Muscle layer of duodenum (tissue), 2 donors: Measurements from ENCODE around the gene MORN1.
A peak's percentile ranks its signal among the peaks of the same experiment; 100 is the strongest.

ENCODE experiments used
- H3K27ac ChIP-seq: one replicate; pipeline ENCODE4 v1.7.0; 2013; ENCODE audit warnings: mild to moderate bottlenecking, low read length
- H3K27me3 ChIP-seq: one replicate; pipeline ENCODE4 v1.7.0; 2013; ENCODE audit warnings: low read depth, mild to moderate bottlenecking, control low read depth, low read length
- H3K36me3 ChIP-seq, 2 donors: one replicate each; pipeline ENCODE4 v1.7.0; 2013; ENCODE audit warnings: low read length in 2 of 2, control low read depth in 1 of 2, mild to moderate bottlenecking in 1 of 2; ENCODE audit not compliant: insufficient read depth in 2 of 2, control insufficient read depth in 1 of 2
- H3K4me1 ChIP-seq, 2 donors: one replicate each; pipeline ENCODE4 v1.7.0; 2013; ENCODE audit warnings: low read length in 2 of 2, mild to moderate bottlenecking in 2 of 2, control low read depth in 1 of 2, moderate library complexity in 1 of 2; ENCODE audit not compliant: insufficient read depth in 2 of 2, control insufficient read depth in 1 of 2
- H3K4me3 ChIP-seq, 2 donors: one replicate each; pipeline ENCODE4 v1.7.0; 2013; ENCODE audit warnings: low read length in 2 of 2, low read depth in 1 of 2, mild to moderate bottlenecking in 1 of 2
- H3K9me3 ChIP-seq, 2 donors: one replicate each; pipeline ENCODE4 v1.7.0; 2013; ENCODE audit warnings: low read length in 2 of 2, control low read depth in 1 of 2, mild to moderate bottlenecking in 1 of 2; ENCODE audit not compliant: control insufficient read depth in 1 of 2
- donor health status: healthy.

The MORN1 gene

GRCh38 chr1:2324553-2325366, 66.6 kb downstream of the MORN1 start:
- Histone ChIP-seq H3K9me3 (no peaks in the 10 kb centered on the region), H3K27me3 (no peaks in the 10 kb centered on the region), H3K36me3 (no peaks in the 10 kb centered on the region), H3K27ac (no peak overlapping the region), H3K4me3 (no peak overlapping the region), H3K4me1 (peaks cover 0 to 37% of the 10 kb centered on the region in 2 donors)

- H3K9me3 ChIP-seq: no peaks in the 10 kb centered on the region
- no peaks in the 10 kb centered on the region for H3K27me3 ChIP-seq
- H3K4me1 ChIP-seq: peaks cover 0 to 43% of the 10 kb centered on the region in 2 donors
- no peak overlapping the region for H3K27ac ChIP-seq
- H3K36me3 ChIP-seq: no peaks in the 10 kb centered on the region
- H3K4me3 ChIP-seq: no peak overlapping the region
Observed at GRCh38 chr1:2323451-2323974, 67.8 kb downstream of the MORN1 start.

- no peaks in the 10 kb centered on the region for H3K27me3 ChIP-seq
- peak overlapping the region in 1 of 2 donors; percentile 26 for H3K4me3 ChIP-seq
- H3K36me3 ChIP-seq: no peaks in the 10 kb centered on the region
- peaks cover 0 to 43% of the 10 kb centered on the region in 2 donors for H3K4me1 ChIP-seq
- no peak overlapping the region for H3K27ac ChIP-seq
- H3K9me3 ChIP-seq: no peaks in the 10 kb centered on the region
Observed at GRCh38 chr1:2322581-2323211, 68.7 kb downstream of the MORN1 start.

DNA sequence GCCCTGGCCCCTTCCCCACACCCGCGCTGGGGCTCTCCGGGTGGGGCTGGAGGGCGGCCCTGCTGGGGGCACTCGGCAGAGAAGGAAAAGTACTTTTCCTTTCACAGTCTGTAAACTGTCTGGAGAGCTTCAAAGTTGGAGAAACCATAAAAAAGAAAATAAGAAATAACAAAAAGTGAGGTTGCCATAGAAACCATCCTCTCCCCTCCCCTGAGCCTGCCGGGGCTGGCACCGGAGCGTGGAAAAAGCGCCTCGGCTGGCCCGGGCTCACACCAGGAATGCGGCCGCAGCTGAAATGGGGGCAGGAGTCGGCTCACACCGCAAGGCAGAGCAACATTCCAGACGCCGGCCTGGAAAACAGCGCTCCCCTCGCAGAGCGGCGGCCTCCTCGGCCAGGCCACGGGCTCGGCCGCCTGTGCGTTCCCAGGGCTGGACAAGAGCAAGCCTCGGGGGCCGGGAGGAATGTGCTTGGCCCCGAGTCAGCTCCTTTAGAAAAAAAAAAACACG, 69.2 kb downstream of the MORN1 start:
- peaks cover 0 to 43% of the 10 kb centered on the region in 2 donors for H3K4me1 ChIP-seq
- H3K27me3 ChIP-seq: no peaks in the 10 kb centered on the region
- H3K9me3 ChIP-seq: no peaks in the 10 kb centered on the region
- H3K36me3 ChIP-seq: no peaks in the 10 kb centered on the region
- H3K27ac ChIP-seq: peak overlapping the region; percentile 31
- H3K4me3 ChIP-seq: peak overlapping the region; percentile 7 to 26

DNA sequence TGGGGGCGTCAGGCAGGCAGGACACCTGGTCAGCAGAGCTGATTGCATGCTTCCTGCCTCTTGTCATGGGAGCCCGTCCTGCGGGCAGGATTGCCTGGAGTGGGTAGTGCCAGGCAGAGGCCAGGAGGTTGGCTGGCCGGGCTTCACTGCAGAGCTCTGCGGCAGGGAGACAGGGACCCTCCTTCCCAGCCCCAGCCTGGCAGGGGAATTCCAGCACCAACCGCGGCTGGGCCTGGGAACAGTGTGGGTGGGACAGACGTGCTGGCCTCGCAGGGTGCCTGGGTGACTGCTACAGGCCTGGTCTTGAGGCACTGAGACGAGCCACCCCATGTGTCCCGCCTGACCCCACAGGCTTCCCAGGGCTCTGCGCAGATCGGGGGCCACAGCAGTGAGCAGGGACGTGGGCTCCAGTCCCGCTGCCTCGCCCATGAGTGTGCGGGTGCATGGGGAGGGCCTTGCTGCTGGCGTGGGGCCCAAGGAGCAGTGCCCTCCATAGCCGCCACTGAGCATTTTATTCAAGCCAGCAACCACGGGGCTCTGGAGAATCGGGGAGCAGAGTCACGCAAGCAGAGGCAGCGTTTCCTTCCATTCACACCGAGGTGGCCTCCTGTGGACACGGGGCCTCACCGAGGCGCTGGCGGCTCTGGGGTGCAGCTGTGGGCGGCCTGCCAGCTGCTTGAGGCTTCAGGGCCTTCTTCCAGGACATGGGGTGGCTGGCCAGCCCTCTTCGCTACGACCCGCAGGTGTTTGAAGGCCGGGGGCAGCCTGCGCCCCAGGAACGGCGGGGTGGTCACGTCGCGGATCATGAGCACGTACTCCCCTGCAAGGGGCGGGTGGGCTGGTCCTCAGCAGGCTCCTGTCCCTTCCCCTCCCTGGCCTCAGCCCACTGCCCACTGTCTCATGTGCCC, 70.3 kb downstream of the MORN1 start:
- Histone ChIP-seq H3K9me3 (no peaks in the 10 kb centered on the region), H3K4me1 (peaks cover 0 to 43% of the 10 kb centered on the region in 2 donors), H3K4me3 (no peak overlapping the region), H3K27me3 (no peaks in the 10 kb centered on the region), H3K36me3 (no peaks in the 10 kb centered on the region), H3K27ac (no peak overlapping the region)

DNA sequence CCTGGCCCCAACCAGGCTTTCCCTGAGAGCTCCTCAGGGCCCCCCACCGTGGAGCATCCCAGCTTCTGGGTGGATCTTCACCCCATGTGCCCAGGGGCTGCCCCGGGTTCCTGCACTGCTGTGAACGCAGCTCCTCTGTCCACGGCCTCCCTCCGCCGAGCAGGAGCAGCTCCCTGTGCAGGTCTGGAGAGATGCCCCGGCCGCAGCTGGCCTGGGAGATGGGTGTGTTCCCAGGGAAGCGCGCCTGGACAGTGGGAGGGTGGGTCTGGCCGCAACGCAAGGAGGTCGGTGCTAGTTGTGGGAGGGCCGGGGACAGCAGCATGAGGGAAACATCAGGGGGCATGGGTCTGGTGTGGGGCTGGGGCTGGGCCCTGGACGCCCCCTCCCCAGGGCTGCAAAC, 71.3 kb downstream of the MORN1 start:
- no peak overlapping the region for H3K4me3 ChIP-seq
- no peaks in the 10 kb centered on the region for H3K27me3 ChIP-seq
- no peaks in the 10 kb centered on the region for H3K36me3 ChIP-seq
- peaks cover 0 to 48% of the 10 kb centered on the region in 2 donors for H3K4me1 ChIP-seq
- H3K27ac ChIP-seq: no peak overlapping the region
- no peaks in the 10 kb centered on the region for H3K9me3 ChIP-seq

DNA sequence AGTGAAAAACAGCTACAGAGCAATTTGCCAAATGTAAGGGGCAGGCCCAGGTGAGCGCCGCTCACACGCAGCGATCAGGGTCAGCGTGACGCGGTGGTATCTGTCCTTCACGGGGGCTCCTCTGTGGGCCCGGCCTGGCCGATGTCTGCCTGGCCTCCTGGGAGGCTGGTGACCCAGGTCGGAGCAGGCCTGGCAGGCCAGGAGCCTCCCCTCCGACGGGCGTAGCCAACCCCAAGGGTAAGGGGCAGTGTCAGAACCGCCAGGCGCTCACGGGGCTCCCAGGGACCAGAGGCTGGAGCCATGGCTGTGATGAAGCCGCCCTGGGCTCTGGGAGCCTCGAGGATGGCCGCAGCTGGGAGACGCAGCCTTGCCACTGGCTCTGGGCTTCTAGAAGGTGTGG, 72.1 kb downstream of the MORN1 start:
- Histone ChIP-seq H3K4me1 (peaks cover 0 to 49% of the 10 kb centered on the region in 2 donors), H3K27ac (no peak overlapping the region), H3K4me3 (no peak overlapping the region), H3K9me3 (no peaks in the 10 kb centered on the region), H3K27me3 (no peaks in the 10 kb centered on the region), H3K36me3 (no peaks in the 10 kb centered on the region)

- H3K27me3 ChIP-seq: no peaks in the 10 kb centered on the region
- H3K4me3 ChIP-seq: no peak overlapping the region
- no peaks in the 10 kb centered on the region for H3K36me3 ChIP-seq
- H3K27ac ChIP-seq: no peak overlapping the region
- H3K4me1 ChIP-seq: peaks cover 0 to 56% of the 10 kb centered on the region in 2 donors
- H3K9me3 ChIP-seq: no peaks in the 10 kb centered on the region
Observed at GRCh38 chr1:2318314-2319278, 72.8 kb downstream of the MORN1 start.

GRCh38 chr1:2317230-2318065, 73.9 kb downstream of the MORN1 start:
- no peak overlapping the region for H3K4me3 ChIP-seq
- H3K27me3 ChIP-seq: no peaks in the 10 kb centered on the region
- no peaks in the 10 kb centered on the region for H3K9me3 ChIP-seq
- H3K27ac ChIP-seq: no peak overlapping the region
- peaks cover 0 to 57% of the 10 kb centered on the region in 2 donors for H3K4me1 ChIP-seq
- H3K36me3 ChIP-seq: no peaks in the 10 kb centered on the region
